ENCODE measurements around the gene MAG.

Gene MAG

DNA sequence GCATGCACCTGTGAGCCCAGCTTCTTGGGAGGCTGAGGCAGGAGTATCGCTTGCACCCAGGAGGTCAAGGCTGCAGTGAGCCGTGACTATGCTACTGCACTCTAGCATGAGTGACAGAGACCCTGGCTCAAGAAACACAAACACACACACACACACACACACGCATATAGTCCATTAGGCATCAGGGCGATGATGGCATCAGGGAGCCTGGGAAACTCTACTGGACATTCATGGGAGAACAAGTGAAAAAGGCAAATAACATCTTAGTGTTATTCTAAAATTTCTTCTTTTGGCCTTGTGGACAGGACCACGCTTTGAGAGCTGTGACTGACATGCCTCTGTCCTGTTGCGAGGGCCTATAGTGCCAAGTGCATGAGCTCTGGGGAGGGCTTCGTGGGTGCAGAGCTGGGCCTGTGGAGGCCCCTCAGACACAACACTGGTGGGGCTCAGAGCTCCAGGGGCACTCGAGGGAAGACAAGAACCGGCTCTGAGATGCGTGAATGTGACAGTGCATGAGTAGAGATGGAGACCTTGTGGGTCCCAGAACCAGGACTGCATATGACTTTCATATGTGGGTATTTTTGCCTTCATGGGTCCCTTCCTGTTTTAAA, 31.2 kb upstream of the MAG start:
- TF ChIP-seq, protein P1, sequence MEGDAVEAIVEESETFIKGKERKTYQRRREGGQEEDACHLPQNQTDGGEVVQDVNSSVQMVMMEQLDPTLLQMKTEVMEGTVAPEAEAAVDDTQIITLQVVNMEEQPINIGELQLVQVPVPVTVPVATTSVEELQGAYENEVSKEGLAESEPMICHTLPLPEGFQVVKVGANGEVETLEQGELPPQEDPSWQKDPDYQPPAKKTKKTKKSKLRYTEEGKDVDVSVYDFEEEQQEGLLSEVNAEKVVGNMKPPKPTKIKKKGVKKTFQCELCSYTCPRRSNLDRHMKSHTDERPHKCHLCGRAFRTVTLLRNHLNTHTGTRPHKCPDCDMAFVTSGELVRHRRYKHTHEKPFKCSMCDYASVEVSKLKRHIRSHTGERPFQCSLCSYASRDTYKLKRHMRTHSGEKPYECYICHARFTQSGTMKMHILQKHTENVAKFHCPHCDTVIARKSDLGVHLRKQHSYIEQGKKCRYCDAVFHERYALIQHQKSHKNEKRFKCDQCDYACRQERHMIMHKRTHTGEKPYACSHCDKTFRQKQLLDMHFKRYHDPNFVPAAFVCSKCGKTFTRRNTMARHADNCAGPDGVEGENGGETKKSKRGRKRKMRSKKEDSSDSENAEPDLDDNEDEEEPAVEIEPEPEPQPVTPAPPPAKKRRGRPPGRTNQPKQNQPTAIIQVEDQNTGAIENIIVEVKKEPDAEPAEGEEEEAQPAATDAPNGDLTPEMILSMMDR (IDR thresholded peaks at IDR 0.05; ENCODE audit: insufficient read depth, low read depth, low read length, missing control alignments) = no peak
- no peak overlapping the region for H3K4me3 ChIP-seq (ENCODE audit: low read length)
- DNase-seq (ENCODE audit: low read depth) = no peak

DNA sequence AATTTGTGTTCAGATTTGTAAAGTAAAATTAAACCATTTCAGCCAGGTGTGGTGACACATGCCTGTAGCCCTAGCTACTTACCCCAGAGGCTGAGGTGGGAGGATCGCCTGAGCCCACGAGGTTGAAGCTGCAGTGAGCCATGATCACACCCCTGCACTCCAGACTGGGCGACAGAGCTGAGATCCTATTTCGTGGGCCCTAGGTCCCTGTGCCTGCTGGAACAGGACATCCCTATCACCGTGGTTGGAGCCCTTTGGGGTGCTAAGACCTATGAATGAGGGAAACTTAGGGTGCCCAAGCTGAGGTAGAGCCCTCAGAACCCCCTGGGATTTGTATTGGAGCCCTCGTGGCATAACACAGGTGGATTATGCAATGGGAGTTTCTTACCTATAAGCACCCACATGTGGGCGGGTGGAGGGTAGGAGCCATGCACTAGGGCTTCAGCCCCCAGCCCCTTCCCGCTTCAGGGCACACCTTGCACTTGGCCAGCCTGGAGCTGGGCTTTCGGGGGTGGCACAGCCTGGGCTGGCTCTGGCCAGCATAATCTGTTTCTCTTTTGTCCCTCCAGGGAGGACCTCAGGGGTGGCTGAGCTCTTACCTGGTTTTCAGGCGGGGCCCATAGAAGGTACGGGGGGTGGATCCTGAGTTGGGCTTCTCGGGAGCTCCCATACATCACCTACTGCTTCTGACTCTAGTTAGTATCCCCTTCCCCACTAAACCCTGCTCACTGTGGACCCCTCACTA, 30.4 kb upstream of the MAG start:
- no peak overlapping the region for H3K4me3 ChIP-seq (ENCODE audit: low read length)
- no peak for DNase-seq (ENCODE audit: low read depth)

DNA sequence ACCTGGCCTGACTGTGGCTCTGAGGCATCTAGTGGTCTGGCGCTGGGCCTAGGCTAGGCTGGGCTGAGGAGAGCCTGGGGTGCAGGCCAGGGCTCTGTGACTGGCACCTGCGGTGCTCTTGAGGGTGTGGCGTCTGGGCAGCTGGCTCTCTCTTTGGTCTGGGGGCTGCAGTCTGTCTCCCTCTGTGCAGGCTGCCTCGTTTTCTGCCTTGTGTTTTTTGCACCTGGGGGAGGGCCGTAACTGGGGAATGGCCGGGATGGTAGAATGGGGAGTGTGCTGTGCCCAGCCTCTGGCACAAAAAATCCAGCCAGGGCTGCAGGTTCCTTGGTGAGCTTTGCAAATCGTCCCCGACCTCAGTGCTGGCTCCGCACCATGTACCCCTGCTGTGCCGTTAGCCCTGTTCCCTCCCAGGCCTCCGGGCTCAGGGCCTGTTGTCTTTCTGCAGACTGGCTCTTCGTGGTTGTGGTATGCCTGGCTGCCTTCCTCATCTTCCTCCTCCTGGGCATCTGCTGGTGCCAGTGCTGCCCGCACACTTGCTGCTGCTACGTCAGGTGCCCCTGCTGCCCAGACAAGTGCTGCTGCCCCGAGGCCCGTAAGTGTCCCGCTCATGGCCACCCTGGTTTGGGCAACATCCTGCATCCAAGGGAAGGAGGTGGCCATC, 29.7 kb upstream of the MAG start:
- TF ChIP-seq, protein P1 (IDR thresholded peaks at IDR 0.05; ENCODE audit: insufficient read depth, low read depth, low read length, missing control alignments) = no peak
- H3K4me3 ChIP-seq (ENCODE audit: low read length) = no peak overlapping the region
- no peak for DNase-seq (ENCODE audit: low read depth)

More for the DNA sequence above, 30.4 kb upstream of the MAG start:
- TF ChIP-seq, protein P1 (IDR thresholded peaks at IDR 0.05; ENCODE audit: insufficient read depth, low read depth, low read length, missing control alignments) = no peak

DNA sequence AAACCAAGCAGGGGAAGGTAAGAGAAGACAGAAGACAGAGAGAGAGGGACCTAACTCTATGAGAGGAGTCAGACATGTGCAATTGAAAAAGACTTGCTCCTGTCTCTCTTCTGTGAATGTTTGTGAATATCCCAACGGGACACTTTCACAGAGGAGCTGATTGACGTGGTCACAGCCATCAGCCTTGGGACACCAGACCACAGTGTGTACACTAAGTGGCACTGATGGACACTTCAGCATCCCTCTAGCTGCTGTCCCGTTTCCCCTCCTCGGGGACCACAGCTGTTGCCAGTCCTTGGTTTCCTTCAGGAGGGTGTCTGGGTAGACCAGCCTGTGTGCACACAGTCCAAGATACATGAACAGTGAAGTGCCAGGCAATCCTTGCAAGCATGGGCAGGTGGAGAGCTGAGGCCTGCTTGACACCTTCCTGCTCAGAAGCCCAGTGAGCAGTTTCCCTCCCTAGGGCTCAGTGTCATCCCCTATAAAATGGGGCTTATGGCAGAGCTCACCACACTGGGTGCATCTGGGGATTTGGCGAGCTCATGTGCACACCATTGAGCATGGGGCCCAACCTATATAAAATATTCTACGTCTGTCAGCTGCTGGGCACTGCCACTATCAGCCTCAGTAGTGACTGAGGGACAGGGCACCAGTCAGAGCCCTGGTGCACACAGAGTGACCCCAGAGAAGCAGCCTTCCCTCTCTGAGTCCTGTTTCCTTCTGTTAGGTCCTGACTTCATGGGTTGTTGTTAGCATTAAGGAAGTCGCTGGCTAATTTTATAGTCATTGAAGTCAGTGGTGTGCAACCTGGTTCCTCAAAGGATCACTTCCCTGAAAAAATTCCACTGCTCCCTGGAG, 27.5 kb upstream of the MAG start:
- H3K4me3 ChIP-seq (ENCODE audit: low read length) = no peak overlapping the region
- TF ChIP-seq, protein P1 (IDR thresholded peaks at IDR 0.05; ENCODE audit: insufficient read depth, low read depth, low read length, missing control alignments) = no peak
- no peak for DNase-seq (ENCODE audit: low read depth)

DNA sequence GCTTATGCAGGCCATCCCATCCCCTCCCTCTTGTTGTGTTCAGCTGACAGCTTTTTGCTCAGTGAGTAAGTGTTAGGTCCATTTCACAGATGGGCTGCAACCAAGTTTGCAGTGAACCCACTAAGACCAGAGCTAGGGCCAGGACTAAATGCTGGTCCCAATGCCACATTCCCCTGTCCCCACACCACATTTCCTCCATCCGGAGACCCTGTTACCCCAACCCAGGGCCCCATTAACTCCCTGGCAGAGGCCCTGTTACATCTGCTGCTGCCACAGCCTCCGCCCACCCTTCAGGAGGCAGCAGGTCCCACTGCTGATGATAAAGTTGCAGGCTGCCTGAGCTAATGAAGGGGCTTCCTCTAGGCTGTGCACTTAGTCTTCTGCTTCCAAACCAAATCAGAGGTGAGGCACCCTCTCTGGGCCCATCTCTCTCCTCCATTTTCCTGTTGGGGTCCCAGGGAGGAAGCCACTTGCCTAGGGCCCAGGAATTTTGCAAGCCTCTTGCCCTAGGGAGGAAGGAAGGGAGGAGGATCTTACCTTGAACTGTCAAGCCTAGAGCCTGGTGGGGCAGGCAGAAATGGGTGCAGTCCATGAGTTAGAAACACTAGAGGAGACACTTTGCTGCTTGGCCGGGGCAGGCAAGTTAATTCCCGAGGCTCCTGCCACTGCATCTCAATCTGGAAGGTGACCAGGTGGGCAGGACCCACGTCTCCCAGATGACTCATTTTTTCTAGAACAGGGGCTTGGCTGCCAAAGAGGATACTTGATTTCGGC, 26.6 kb upstream of the MAG start:
- TF ChIP-seq, protein P1 (IDR thresholded peaks at IDR 0.05; ENCODE audit: insufficient read depth, low read depth, low read length, missing control alignments) = no peak
- no peak overlapping the region for H3K4me3 ChIP-seq (ENCODE audit: low read length)
- peak; percentile 18 for DNase-seq (ENCODE audit: low read depth)

Data from epithelial cell of esophagus (primary cell).